GM19397 (cell line): Measurements from ENCODE around the gene NTN1.
"Not testable (repeated sequence)": the region's sequence is repeated elsewhere in the genome, so short reads cannot be mapped to it uniquely, and the experiment has no call there.

Source experiments
- ATAC-seq: cut with Tn5 transposase; IDR thresholded peaks from one replicate; pipeline ENCODE4 v1.9.1; 2021; ENCODE audit warnings: mild to moderate bottlenecking, moderate library complexity; ENCODE audit not compliant: unreplicated experiment

The NTN1 gene

GRCh38 chr17:9240659-9241370 is 219.5 kb downstream of the NTN1 start:
- ATAC-seq = no peak

GRCh38 chr17:9241371-9241712 is 220.0 kb downstream of the NTN1 start:
- ATAC-seq = no peak

- ATAC-seq = no peak
These were observed 220.6 kb downstream of the NTN1 start for GRCh38 chr17:9241774-9242496.

- no peak for ATAC-seq
These were observed 221.2 kb downstream of the NTN1 start for GRCh38 chr17:9242497-9242881.

- ATAC-seq = no peak
These were observed 221.7 kb downstream of the NTN1 start for GRCh38 chr17:9242983-9243382.

GRCh38 chr17:9244066-9245052 is 223.0 kb downstream of the NTN1 start:
- ATAC-seq = no peak

GRCh38 chr17:9247401-9247938 is 226.2 kb downstream of the NTN1 start:
- no peak for ATAC-seq

GRCh38 chr17:9249245-9249953 is 228.1 kb downstream of the NTN1 start:
- no peak for ATAC-seq

GRCh38 chr17:9251273-9251672 is 230.0 kb downstream of the NTN1 start:
- no peak for ATAC-seq

GRCh38 chr17:9253308-9253707 is 232.0 kb downstream of the NTN1 start:
- no peak for ATAC-seq

- ATAC-seq = no peak
These were observed 233.5 kb downstream of the NTN1 start for GRCh38 chr17:9254841-9255240.

GRCh38 chr17:9255833-9256232 is 234.5 kb downstream of the NTN1 start:
- ATAC-seq = no peak

GRCh38 chr17:9256361-9256750 is 235.0 kb downstream of the NTN1 start:
- ATAC-seq = no peak

- ATAC-seq = no peak
These were observed 235.7 kb downstream of the NTN1 start for GRCh38 chr17:9256751-9257629.

- not testable (repeated sequence) for ATAC-seq
These were observed 236.3 kb downstream of the NTN1 start for GRCh38 chr17:9257630-9257965.

GRCh38 chr17:9258115-9259015 is 237.1 kb downstream of the NTN1 start:
- ATAC-seq = no peak

- no peak for ATAC-seq
These were observed 238.1 kb downstream of the NTN1 start for GRCh38 chr17:9259419-9259818.

- ATAC-seq = no peak
These were observed 240.0 kb downstream of the NTN1 start for GRCh38 chr17:9261081-9262012.
